AG09319 (cell line): ENCODE data around the gene SLC22A12.

ENCODE experiments used
- DNase-seq: peaks from one replicate; pipeline ENCODE4 v3.0.0-alpha.2; 2010; ENCODE audit warnings: low read depth; ENCODE audit errors: extremely low read depth
- TF ChIP-seq, protein P1 (sequence below): IDR thresholded peaks from 2 replicates; pipeline ENCODE4 v1.5.1; 2011; ENCODE audit warnings: low read depth, mild to moderate bottlenecking, inconsistent platforms, low read length, moderate library complexity

SLC22A12 gene

DNA sequence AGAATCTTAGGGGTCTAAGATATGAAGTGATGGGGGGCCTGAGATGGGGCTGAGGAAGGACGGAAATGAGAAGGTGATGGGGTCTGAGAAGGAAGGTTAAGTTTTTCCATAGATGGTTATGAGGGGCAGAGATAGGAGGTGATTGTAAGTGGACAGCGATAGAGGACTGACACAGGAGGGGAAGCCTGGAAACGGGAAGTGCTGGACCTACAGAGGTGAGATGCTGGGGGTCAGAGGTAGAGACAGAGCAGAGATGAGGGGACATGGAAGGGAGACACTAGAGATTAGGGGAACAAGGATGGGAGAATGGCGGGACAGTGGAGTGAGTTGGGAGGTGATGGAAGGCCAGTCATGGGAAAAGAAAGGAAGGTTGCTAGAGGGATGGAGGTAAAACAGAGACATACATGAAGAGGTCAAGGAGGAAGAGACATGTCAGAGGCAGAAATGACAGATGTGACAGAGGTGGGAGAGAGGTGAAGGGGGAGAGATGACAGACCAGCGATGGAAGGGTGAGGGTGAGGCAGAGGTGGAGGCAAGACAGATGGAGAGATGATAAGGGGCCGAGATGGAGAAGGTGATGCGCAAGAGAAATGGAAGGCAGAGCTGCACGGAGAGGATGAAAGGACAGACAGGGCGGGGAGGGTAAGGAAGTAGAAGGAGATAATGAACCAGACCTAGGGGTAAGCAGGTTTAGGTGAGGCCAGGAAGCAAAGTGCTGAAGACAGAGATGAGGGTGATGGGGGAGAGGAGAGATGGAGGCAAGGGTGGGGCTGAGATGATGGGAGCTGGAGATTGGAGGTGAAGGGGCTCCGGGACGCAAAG is 50.8 kb downstream of the SLC22A12 start:
- no peak for DNase-seq
- TF ChIP-seq, protein P1, sequence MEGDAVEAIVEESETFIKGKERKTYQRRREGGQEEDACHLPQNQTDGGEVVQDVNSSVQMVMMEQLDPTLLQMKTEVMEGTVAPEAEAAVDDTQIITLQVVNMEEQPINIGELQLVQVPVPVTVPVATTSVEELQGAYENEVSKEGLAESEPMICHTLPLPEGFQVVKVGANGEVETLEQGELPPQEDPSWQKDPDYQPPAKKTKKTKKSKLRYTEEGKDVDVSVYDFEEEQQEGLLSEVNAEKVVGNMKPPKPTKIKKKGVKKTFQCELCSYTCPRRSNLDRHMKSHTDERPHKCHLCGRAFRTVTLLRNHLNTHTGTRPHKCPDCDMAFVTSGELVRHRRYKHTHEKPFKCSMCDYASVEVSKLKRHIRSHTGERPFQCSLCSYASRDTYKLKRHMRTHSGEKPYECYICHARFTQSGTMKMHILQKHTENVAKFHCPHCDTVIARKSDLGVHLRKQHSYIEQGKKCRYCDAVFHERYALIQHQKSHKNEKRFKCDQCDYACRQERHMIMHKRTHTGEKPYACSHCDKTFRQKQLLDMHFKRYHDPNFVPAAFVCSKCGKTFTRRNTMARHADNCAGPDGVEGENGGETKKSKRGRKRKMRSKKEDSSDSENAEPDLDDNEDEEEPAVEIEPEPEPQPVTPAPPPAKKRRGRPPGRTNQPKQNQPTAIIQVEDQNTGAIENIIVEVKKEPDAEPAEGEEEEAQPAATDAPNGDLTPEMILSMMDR = no peak

DNA sequence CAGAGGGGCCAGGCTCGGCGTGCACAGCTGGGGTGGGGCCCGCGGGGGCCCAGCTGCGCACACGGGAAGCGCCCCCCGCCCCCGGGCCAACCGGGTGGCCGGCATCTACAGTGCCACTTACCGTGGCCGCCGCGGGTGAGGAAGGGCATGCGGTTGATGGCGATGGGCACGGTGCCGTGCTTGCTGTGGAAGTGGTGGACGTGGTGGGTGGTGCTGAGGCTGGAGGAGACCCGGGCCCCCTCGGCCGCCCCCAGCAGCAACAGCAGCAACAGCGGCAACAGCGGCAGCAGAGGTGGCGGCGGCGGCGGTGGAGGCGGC is 51.4 kb downstream of the SLC22A12 start:
- no peak for DNase-seq
- TF ChIP-seq, protein P1 = no peak

- DNase-seq = no peak
- TF ChIP-seq, protein P1 = no peak
Observed at GRCh38 chr11:64642871-64643255, 51.8 kb downstream of the SLC22A12 start.

DNA sequence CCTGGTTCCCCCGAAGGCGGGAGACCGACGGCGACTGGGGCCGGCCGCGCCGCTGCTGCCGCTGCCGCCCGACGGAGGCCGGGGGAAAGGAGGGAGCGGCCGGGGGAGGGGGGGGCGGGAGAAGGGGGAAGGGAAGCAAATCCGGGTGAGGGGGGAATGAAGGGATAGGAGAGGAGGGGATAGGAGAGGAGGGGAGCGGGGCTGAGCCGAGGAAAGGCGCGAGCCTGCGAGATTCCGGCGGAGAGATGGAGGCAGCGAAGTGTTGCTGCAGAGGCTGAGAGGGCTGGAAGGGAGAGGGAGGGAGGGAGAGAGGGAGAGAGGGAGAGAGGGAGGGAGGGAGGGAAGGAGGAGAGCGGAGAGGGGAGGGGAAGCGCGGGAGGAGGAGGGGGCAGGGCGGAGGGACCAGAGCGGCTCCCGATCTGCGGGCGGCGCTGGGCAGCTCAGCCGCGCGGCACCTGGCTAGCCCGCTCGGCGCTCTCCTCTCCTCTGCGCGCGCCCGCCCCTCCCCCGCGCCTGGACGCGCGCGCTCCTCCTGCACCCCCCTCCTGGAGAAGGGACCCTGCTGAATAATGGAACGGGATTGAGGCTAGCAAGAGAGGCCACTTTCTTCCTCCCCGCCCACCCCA is 52.3 kb downstream of the SLC22A12 start:
- TF ChIP-seq, protein P1 = no peak
- no peak for DNase-seq

GRCh38 chr11:64643920-64644646 is 53.1 kb downstream of the SLC22A12 start:
- TF ChIP-seq, protein P1 = no peak

DNA sequence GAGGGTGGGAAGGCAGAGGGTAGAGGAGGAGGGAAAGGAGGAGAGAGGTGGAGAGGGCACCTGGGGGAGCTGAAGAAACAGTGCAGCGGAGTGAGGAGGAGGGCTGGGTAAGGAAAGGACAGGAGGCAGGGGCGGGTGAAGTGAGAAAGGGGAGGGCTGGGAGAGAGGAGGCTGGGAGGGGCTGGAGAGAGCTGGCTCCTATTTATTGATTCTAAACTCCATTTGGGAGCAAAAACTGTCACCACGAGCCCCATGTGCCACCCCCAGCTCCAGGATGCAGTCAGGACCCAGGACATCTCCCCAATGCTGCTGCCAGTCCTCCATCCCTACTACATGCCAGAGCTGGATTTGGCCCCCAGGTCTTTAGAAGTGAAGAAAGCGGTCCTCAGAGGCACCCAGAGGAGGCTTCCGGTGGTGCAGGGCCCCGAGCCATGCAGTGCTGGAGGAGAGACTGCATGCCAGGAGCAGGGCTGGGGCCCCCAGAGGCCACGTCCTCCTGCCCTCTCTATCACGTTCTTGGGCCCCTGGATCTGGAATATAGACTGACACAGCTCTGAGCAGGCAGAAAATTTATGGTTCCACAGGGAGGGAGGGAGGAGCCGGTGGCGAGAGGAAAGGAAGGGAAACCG is 53.7 kb downstream of the SLC22A12 start:
- TF ChIP-seq, protein P1 = no peak
- no peak for DNase-seq

More at GRCh38 chr11:64643920-64644646, 53.1 kb downstream of the SLC22A12 start:
- DNase-seq = no peak
